Stimulated activated CD4-positive, alpha-beta T cell treated with anti-CD3 and anti-CD28 coated beads, Interleukin-1b, Interleukin-23, amount 100 ng/mL, for 48 hours (primary cell): ENCODE data around the gene DIP2B.

Experiments used
- DNase-seq: peaks from one replicate; pipeline ENCODE4 v3.0.0-alpha.2; 2020

The DIP2B gene

DNA sequence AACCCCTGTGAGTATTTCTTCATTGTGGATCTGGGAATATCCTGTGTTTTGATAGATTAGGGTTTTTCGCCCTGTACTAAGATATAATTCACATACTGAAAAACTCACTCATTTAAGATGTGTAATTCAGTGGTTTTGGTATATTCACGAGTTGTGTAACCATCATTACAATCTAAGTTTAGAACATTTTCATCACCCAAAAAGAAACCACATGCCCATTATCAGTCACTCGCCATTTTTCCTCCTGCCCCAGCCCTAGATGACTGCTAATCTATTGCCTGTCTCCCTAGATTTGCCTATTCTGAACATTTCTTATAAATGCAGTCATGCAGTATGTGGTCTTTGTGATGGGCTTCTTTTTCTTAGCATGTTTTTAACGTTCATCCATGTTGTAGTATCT, 191.2 kb downstream of the DIP2B start:
- no peak for DNase-seq

DNA sequence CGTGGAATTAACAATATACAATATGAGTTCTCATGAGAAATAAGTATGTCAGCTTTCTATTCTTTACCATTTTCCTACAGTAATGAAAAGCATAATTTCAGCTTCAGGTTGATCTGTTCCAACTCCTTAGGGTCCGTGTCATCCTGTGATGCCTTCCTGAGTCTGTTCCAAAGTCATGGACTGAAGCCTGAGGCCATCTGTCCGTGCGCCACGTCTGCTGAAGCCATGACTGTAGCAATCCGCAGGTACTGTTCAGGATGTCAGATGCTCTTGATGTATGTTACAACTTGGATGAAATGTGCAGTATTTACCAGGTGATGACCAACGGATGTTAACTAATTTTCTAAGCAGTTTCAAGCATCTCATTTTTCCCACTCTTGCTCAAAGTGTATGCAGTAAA, 192.1 kb downstream of the DIP2B start:
- no peak for DNase-seq

DNA sequence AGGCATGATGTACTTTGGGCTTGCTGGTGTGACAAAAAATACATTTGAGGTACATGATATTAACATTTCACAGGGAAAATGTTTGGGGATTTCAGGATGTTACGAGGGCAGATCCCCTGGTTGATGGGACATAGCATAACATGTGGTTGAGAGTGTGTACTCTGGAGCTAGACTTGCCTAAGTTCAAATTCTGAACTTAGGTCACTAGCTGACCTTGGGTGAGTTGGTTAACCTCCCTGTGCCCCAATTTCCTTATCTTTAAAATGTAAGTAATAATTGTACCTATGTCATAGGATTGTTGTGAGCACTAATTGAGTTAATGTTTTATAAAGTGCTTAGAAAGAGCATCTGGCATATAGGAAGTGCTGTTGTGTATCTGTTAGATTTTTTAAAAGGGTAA, 194.4 kb downstream of the DIP2B start:
- no peak for DNase-seq

DNA sequence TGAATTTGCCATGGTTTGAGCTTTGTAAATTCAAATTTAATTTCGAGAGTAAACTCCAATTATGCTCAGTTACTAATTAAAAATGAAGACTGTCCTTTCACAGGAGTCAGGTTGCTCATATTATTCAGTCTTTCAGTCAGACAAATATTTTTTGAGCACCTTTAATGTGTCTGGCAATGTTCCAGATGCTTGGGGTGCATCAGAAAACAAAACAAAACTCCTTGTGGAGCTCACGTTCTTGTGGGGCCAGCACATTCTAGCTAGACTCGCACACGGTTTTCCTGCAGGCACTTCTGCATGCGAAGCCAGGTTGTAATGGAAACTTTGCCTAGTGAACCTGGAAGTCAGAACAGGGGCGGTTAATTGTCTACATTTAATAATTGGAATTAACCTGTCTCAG, 195.2 kb downstream of the DIP2B start:
- no peak for DNase-seq

DNA sequence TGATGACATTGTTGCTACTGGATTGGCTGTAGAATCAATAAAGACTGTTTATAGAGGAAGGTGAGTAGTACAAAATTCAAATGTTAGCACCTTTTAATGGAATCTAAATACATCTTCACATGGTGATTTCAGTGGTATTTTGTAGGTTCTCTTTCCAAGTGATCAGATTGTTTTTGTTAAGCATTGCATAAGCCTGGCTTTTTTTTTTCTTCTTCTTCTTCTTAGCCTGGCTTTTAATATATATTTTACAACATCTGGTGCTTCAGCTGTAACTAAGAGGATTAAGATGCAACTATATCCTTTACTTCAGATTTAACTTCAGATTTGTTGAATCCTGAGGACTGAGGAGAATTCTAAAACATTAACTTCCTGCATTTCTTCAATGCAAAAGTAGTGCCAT, 201.8 kb downstream of the DIP2B start:
- DNase-seq: no peak

DNA sequence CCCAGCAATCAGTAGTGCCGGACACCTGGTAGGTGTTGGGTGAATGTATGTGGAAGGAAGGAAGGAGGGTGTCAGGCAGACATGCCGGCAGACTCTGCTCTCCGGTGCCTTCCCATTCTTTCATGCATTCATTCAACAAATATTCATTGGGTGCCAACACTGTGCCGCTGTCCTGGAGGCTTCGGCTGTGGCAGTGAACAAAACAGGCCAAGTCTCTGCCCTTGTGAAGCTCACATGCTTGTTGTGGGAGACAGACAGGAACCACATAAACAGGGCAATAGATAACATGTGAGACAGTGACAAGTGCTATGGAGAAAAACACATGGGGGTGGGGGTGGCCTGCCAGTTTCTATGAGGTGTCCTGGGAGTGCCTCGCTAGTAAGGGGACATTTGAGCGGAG, 202.6 kb downstream of the DIP2B start:
- DNase-seq: no peak

DNA sequence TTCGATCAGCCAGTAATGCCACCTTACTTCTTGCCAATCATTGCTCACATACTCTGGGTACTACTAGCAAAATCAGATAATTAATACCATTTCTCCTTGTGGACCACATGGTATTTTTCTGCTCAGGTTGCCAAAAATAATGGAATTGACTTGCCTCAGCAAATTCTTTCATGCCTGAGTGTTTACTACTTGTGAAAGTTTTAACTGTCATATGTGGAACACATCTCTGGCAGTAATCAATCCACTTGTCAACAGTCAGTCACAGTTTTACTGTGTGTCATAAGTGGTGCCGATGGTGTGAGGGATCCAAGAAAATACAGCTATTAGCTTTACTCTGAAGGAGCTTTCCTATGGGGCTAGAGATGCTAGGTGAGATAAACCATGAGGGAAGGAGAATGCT, 203.8 kb downstream of the DIP2B start:
- DNase-seq: no peak

DNA sequence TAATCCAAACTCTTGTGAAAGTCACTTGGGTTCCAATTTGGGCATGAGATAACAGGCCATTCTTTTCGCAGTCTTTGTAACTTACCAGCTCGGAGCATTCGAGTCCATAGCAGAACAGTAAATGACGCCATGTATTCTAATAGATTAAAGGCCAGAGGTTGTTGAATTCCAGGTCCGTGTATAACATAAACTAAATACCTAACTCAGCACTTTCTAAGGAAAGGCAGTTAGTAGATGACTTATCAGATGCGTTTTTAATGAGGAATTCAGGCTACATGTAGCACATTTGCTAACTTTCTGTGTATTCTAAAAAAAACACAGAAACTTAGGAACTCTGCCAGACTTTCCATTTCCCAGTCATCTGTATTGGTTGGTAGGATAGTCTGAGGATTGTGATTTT, 206.3 kb downstream of the DIP2B start:
- DNase-seq: no peak

DNA sequence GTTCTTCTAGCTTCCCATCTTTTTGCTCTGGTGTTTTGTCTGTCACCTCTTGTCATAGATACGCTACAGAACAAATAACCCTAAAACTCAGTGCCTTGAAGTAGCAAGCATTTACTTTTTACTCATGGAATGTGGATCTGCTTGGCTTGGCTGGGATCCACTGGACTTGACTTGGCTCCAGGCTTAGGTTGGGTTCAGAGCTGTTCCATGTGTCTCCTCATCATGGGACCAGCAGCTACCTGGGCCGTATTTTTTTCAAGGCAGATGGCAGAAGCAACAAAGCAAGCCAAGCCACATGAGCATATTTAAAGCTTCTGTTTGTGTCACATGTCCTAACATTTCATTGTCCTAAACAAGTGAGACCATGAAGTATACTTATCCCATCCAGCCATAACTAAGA, 210.4 kb downstream of the DIP2B start:
- no peak for DNase-seq

DNA sequence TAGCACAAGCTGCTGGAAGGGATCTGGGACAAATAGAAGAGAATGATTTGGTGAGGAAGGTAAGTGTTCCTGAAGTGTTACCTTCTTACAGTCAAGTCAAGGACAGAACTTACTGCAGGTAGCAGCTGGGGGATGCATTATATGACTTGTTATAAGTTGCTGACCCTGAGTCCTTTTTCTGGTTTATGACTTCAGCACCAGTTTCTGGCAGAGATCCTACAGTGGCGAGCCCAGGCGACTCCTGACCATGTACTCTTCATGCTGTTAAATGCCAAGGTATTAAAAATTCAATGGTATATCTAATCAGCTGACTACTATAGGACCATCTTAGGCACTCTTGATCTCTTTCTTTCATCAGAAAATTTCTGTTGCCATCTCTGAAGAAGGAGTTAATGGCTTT, 214.0 kb downstream of the DIP2B start:
- DNase-seq: no peak

DNA sequence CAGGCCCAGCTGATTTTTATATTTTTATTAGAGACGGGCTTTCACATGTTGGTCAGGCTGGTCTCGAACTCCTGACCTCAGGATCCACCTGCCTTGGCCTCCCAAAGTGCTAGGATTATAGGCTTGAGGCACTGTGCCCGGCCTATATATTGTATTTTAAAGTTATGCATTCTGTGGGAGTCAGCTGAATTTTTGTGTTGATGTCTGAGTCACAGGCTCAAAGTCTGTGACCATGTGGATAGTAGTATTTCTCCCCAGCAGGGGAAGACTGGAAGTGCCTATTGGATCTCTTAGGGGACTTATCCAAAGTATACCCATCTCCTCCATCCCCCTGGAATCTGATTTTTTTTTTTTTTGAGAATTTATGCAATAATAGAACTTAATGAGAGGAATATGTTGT, 215.3 kb downstream of the DIP2B start:
- no peak for DNase-seq

DNA sequence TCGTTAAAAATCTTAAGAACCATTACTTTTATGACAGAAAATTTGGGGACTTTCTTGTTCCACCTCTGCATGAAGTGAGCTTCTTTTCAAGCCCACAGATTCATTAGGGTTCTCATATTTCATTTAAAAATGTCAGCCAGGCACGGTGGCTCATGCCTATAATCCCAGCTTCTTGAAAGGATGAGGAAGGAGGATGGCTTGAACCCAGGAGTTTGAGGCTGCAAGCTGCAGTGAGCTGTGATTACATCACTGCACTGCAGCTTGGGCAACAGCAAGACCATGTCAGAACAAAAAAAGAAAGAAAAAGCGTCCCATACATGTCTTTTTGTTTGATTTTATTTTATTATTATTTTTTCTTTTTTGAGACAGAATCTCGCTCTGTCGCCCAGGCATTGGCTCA, 215.7 kb downstream of the DIP2B start:
- DNase-seq: no peak

DNA sequence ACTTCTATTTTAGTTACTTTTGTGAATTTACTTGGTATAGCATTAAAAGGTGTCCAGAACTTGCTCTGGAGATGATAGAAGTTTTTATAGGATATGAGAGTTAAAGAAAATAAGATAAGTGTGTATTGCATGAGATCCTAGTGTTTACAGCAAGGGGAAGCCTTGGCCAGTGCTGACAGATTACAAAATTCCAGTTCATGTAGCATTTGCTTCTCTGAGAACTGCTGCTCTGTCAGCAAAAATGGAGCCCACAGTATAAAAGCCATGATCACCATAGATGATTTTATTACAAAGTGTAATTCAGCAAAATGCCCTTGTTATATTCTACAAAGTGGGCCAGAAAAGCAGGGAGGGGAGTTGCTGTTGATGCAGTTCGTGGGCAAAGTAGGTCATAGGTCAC, 219.1 kb downstream of the DIP2B start:
- DNase-seq: no peak

DNA sequence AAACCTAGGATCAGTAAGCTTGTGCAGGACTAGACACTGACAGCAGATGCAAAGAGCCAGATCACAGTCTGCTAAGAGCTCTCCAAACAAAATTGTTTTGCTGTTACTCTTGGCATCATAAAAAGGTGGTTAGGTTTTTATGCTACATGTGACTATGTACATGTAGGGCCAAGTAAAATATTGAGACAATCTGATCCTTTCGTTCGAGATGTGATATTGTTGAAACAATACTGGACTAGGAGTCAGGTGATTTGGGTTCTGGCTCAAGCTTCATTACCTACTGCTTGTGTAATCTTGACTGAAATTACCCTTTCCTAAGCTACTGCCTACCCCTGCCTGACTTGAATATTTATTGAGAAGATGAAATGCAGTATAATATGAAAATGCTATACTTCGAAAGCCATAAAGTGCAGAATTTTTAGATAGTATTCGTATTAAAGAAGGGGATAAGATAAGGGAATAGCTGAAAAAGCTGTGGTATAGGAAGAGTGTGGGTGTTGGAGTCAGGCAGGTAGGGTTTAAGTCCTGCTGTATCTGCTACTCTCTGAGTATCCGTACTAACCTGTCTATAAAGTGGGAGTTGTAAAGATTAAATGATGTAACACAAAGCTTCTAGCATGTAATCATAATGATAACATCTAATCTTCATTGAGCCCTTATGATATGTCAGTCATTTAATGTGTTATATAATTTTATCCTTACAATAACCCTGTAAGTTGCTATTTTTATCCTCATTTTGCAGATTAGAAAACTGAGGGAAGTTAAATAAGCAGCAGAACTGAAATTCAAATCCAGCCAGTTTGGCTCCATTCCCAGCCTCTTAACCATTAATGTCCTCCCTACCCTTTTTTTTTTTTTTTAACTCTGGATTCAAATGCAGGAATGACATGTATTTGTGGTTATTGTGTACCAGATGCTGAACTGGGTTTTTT, 220.5 kb downstream of the DIP2B start:
- DNase-seq: no peak

DNA sequence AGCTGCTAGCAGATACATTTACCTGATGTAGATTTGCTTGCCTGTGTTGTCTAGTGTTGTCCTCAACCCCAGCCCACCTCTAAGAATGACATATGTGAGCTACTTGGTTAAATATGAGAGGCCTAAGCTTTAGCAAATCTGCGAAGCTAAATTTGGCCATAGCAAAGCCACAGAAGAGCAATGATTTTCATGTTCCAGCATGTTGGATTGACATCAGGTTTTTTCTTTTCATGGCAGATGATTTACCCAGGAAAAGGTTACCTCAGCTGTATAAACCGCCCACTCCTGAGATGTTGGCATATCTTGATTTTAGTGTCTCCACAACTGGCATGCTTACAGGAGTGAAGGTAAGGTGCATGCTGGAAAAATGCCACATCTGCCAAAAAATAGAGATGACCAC, 222.7 kb downstream of the DIP2B start:
- DNase-seq: no peak

DNA sequence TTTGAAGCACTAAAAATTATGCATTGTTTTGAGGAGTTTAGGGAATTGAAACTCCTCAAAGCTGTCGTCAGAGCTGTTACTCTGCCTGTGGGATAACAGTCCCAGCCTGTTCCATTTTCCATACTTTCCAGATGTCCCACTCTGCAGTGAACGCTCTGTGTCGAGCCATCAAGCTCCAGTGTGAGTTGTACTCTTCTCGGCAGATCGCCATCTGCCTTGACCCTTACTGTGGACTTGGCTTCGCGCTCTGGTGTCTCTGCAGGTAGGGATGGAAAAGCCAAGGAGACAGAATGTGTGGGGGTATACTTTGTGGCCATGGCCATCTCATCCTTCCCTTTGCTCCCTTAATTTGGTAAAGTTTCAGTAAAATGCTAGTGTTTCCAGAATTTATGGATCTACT, 223.6 kb downstream of the DIP2B start:
- DNase-seq: no peak

DNA sequence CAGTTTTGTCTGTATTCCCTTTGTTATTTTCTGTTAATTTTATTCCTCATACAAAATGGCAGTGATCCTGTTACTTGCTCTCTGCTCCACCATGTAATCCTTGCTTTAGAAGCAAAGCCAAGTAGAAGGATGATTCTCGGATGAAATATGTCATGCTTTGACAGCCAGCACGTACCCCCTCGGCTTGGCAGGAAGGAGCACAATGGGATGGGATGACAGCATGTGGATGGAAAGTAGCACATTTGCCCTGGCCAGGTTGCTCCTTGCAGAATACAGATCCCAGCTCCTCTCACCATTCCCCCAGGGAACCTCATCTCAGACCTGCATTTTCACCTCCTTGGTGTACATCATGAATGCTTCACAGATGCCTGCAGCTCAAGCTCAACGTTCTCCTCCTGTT, 224.1 kb downstream of the DIP2B start:
- DNase-seq: no peak

DNA sequence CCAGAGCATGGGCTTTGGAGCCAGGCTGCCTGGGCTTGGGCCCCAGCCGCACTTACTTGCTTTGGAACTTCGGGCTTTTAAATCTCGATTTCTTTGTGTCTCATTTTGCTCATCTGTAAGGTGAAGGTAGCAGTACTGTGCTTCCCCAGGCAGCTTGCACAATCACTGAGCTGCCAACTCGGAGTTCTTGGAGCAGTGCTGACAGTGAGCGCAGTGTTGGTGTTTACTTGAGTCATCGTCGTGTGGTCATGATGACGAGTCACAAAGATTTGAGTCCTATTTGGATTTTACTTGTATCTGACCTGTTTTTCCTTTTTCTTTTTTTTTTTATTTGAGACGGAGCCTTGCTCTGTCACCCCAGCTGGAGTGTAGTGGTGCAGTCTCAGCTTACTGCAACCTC, 227.8 kb downstream of the DIP2B start:
- DNase-seq: no peak

DNA sequence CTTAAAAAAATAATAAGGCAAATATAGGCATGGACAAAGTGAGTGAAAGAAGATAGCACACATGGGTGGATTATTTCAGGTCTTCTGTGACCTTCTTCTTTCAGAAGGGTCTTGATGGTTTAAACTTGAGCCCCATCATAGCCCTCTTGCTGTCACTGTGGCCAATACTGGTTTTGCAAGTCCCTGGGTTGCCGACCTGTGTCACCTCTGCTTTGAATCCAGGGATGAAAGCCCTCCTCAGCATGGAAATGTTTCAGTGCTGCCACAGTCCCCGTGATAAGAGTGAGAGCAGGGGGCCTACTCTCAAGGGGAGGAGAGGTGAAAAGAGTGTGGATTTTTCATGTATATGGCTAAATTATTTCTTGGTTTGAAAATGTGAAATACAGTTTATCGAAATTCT, 228.9 kb downstream of the DIP2B start:
- no peak for DNase-seq

DNA sequence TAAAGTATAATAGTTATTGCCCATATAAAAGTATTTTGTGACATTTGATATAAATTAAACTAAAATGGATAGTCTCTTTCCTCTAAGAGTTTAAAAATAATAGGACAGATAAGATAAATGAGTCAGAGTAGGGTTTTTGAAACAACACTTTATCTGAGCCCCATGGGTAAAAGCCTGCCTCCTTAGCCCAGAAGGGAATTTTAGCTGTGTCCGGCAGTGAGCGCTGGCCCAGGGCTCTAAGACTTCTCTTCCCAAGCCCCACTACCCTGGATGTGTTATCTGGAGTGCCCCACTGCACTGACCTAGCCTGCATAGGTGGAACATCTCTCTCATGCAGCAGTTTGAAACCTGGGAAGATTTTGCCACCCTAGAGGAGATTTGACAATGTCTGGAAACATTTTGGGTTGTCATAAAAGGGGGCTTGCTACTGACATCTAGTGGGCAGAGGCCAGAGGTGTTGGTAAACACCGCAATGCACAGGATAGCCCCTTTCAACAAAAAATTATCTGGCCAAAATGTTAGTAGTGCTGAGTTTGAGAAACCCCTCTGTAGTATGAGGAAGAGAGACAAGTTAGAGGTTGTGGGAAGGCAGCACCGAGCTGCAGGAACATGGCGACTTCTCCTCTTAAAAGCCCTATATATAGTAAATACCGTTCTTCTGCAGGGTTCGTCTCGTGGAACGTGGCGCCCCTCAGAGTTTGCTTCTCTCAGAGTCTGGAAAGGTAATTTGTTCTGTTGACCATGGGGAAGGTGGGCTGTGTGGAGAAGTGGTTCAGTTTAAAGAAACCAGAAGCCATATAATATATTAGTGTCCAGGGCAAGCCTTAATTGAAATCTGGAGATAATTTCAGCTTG, 229.9 kb downstream of the DIP2B start:
- DNase-seq: no peak

DNA sequence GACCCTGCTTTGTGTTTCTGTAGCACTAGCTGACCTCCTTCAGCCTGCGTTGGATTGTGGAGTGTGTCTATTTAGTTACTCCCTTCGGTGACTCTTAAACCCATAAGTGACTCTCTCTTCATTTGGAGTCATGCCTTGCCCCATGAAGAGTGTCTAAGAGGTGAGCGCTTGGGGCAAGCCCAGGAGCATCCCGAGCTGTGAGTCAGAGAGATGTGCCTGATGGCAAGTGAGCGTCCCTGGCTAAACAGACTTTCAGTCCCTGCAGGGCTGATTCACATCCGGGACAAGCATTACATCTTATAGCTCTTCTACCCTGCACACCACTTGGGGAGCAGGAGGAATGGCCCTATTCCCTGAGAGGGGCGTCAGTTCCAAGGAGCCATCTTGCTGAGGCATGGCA, 234.8 kb downstream of the DIP2B start:
- no peak for DNase-seq

DNA sequence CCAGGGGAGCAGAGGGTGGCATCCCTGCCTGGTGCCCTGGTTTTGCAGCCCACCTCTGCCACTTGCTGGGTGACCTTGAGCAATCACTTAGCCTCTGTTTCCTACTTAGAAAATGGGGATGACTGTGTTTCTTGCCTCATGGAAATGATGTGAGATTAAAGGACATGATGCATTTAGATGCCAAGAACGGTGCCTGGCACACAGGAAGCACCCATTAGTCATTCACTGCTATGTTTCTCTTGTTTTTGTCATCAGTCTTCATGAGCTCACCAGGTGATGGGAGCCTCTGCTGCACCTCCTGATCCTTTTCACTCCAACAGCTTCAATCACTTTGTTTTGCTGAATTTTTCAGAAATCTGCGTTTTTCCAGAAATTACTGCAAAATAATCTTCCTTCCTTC, 235.5 kb downstream of the DIP2B start:
- DNase-seq: peak; percentile 35

DNA sequence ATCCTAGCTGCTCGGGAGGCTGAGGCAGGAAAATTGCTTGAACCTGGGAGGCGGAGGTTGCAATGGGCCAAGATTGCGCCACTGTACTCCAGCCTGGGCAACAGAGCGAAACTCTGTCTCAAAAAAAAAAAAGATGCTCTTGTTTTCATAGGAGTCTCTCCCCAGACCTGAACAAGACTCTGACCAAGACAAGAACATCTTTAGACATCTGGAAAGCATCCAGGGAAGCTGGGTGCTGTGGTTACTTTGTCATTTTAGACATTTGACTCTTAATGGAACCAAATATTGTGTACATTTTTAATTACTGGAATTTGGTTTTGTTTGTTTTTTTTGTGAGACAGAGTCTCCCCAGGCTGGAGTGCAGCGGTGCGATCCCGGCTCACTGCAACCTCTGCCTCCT, 238.0 kb downstream of the DIP2B start:
- no peak for DNase-seq

DNA sequence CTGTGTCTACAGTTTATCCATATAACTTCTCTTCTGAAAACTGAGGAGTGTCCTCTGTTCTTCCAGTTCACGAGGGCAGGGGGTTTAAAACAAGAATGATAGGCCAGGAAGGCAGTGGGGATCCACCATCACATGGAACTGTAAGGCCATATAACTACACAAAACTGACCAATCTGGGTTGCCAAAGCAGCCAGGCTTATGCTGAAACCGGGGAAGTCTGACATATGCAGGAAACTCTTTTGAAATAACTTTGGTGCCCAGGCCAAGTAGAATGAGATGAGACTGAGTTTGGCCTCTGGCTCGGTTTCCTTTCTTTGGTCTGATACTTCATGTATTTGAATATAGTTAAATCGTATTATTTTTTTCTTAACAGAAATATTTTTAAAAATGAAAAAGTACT, 241.1 kb downstream of the DIP2B start:
- no peak for DNase-seq
